Measurements from ENCODE around the gene VSX2. TPM values are rescaled to one million over a fixed set of nuclear protein-coding genes. Genes with fewer than 3 reads are reported as not detected.

VSX2 gene
- total RNA-seq, 3 donors from 2014 or later = not detected

GRCh38 chr14:74249433-74250375 lies 10.5 kb downstream of the VSX2 start:
- no peaks in the 10 kb centered on the region for H3K36me3 ChIP-seq
- intact Hi-C loops (cut with DNase I; ENCODE audit: low total_unique reads) = no loop called here
- peaks cover 0 to 12% of the 10 kb centered on the region in 2 donors for H3K27me3 ChIP-seq

GRCh38 chr14:74255281-74255680 lies 16.0 kb downstream of the VSX2 start:
- TF ChIP-seq POLR2A (IDR thresholded peaks at IDR 0.05) (no peak), POLR2AphosphoS5 (IDR thresholded peaks at IDR 0.05) (no peak), CTCF (IDR thresholded peaks at IDR 0.05) (no peak)
- intact Hi-C loops (cut with DNase I; ENCODE audit: low total_unique reads) = no loop called here

More at GRCh38 chr14:74249433-74250375, 10.5 kb downstream of the VSX2 start:
- no peak overlapping the region for H3K27ac ChIP-seq
- H3K4me1 ChIP-seq = no peaks in the 10 kb centered on the region
- H3K4me3 ChIP-seq = no peak overlapping the region
- no peaks in the 10 kb centered on the region for H3K9me3 ChIP-seq
- TF ChIP-seq POLR2A (IDR thresholded peaks at IDR 0.05) = no peak
- TF ChIP-seq POLR2AphosphoS5 (IDR thresholded peaks at IDR 0.05) = no peak
- no peak for TF ChIP-seq CTCF (IDR thresholded peaks at IDR 0.05)
- no peak for DNase-seq (ENCODE audit: low spot score in 2 of 2)

GRCh38 chr14:74257078-74257940 lies 18.1 kb downstream of the VSX2 start:
- H3K36me3 ChIP-seq = no peaks in the 10 kb centered on the region
- H3K27ac ChIP-seq = no peak overlapping the region
- H3K9me3 ChIP-seq = no peaks in the 10 kb centered on the region
- TF ChIP-seq CTCF (IDR thresholded peaks at IDR 0.05) (peak; percentile 31 to 88 (median 32)), POLR2AphosphoS5 (IDR thresholded peaks at IDR 0.05) (no peak), POLR2A (IDR thresholded peaks at IDR 0.05) (no peak)
- no peaks in the 10 kb centered on the region for H3K4me1 ChIP-seq
- no peak for DNase-seq (ENCODE audit: low spot score in 2 of 2)
- H3K27me3 ChIP-seq = no peaks in the 10 kb centered on the region
- intact Hi-C loops (cut with DNase I; ENCODE audit: low total_unique reads) = no loop called here
- H3K4me3 ChIP-seq = peak overlapping the region; percentile 61 to 80 (median 61)

More at GRCh38 chr14:74255281-74255680, 16.0 kb downstream of the VSX2 start:
- Histone ChIP-seq H3K27ac (no peak overlapping the region), H3K9me3 (no peaks in the 10 kb centered on the region), H3K4me1 (no peaks in the 10 kb centered on the region), H3K4me3 (no peak overlapping the region), H3K36me3 (no peaks in the 10 kb centered on the region), H3K27me3 (no peaks in the 10 kb centered on the region)
- DNase-seq (ENCODE audit: low spot score in 2 of 2) = no peak

- intact Hi-C loops (cut with DNase I; ENCODE audit: low total_unique reads) = no loop called here
- no peak overlapping the region for H3K27ac ChIP-seq
These were observed 18.9 kb downstream of the VSX2 start for GRCh38 chr14:74257941-74258763.

More at GRCh38 chr14:74257941-74258763, 18.9 kb downstream of the VSX2 start:
- H3K4me1 ChIP-seq = no peaks in the 10 kb centered on the region
- H3K36me3 ChIP-seq = no peaks in the 10 kb centered on the region
- no peak for TF ChIP-seq POLR2A (IDR thresholded peaks at IDR 0.05)
- no peak for TF ChIP-seq CTCF (IDR thresholded peaks at IDR 0.05)
- no peak for TF ChIP-seq POLR2AphosphoS5 (IDR thresholded peaks at IDR 0.05)
- no peaks in the 10 kb centered on the region for H3K9me3 ChIP-seq
- H3K4me3 ChIP-seq = peak overlapping the region; percentile 61 to 80 (median 61)
- H3K27me3 ChIP-seq = no peaks in the 10 kb centered on the region
- no peak for DNase-seq (ENCODE audit: low spot score in 2 of 2)
